Stimulated activated CD4-positive, alpha-beta T cell treated with anti-CD3 and anti-CD28 coated beads, Interleukin-15, amount 100 ng/mL, for 24 hours (primary cell): Measurements from ENCODE around the gene FOXN3.

ENCODE experiments used
- DNase-seq: peaks from one replicate; pipeline ENCODE4 v3.0.0-alpha.2; 2020

Gene FOXN3

GRCh38 chr14:89357655-89358297 lies 59.3 kb downstream of the FOXN3 start:
- no peak for DNase-seq

GRCh38 chr14:89356927-89357326 lies 60.1 kb downstream of the FOXN3 start:
- no peak for DNase-seq

GRCh38 chr14:89356496-89356895 lies 60.5 kb downstream of the FOXN3 start:
- DNase-seq = no peak

GRCh38 chr14:89353766-89354113 lies 63.3 kb downstream of the FOXN3 start:
- no peak for DNase-seq

- no peak for DNase-seq
Measured at GRCh38 chr14:89352976-89353765, 63.9 kb downstream of the FOXN3 start.

- DNase-seq = no peak
Measured at GRCh38 chr14:89351516-89352404, 65.3 kb downstream of the FOXN3 start.

- DNase-seq = no peak
Measured at GRCh38 chr14:89351221-89351515, 65.9 kb downstream of the FOXN3 start.

- no peak for DNase-seq
Measured at GRCh38 chr14:89350152-89350551, 66.9 kb downstream of the FOXN3 start.

GRCh38 chr14:89349171-89350008 lies 67.6 kb downstream of the FOXN3 start:
- no peak for DNase-seq

GRCh38 chr14:89348722-89349121 lies 68.3 kb downstream of the FOXN3 start:
- no peak for DNase-seq

- DNase-seq = no peak
Measured at GRCh38 chr14:89347885-89348284, 69.1 kb downstream of the FOXN3 start.

- no peak for DNase-seq
Measured at GRCh38 chr14:89344920-89345254, 72.1 kb downstream of the FOXN3 start.

GRCh38 chr14:89343356-89343755 lies 73.7 kb downstream of the FOXN3 start:
- no peak for DNase-seq

- DNase-seq = no peak
Measured at GRCh38 chr14:89342049-89342448, 75.0 kb downstream of the FOXN3 start.

- no peak for DNase-seq
Measured at GRCh38 chr14:89340200-89341181, 76.5 kb downstream of the FOXN3 start.

- DNase-seq = no peak
Measured at GRCh38 chr14:89339579-89339978, 77.5 kb downstream of the FOXN3 start.

- no peak for DNase-seq
Measured at GRCh38 chr14:89339158-89339557, 77.9 kb downstream of the FOXN3 start.

GRCh38 chr14:89336338-89336737 lies 80.7 kb downstream of the FOXN3 start:
- DNase-seq = no peak

GRCh38 chr14:89332031-89332430 lies 85.0 kb downstream of the FOXN3 start:
- DNase-seq = no peak

- no peak for DNase-seq
Measured at GRCh38 chr14:89331398-89331797, 85.6 kb downstream of the FOXN3 start.

- DNase-seq = no peak
Measured at GRCh38 chr14:89330236-89331002, 86.6 kb downstream of the FOXN3 start.
